Sigmoid colon (tissue), 7 donors: ENCODE data around the gene SLC39A12. TPM values are rescaled to one million over a fixed set of nuclear protein-coding genes. Genes with fewer than 3 reads are reported as not detected.
A peak's percentile ranks its signal among the peaks of the same experiment; 100 is the strongest.

ENCODE experiments used
- DNase-seq: peaks from one replicate; pipeline ENCODE4 v3.0.0-alpha.2; 2019
- H3K27ac ChIP-seq, 4 donors: fragments of 200-600 bp; sonication (generic); one replicate each; pipeline ENCODE4 v1.5.1; 2016 to 2019; ENCODE audit warnings: mild to moderate bottlenecking in 1 of 4
- H3K27me3 ChIP-seq, 3 donors: fragments of 200-600 bp; sonication (generic); one replicate each; pipeline ENCODE4 v1.5.1; 2019; ENCODE audit warnings: mild to moderate bottlenecking in 1 of 3
- H3K36me3 ChIP-seq, 4 donors: fragments of 200-600 bp; sonication (generic); one replicate each; pipeline ENCODE4 v1.5.1; 2016 to 2019
- H3K4me1 ChIP-seq, 4 donors: fragments of 200-600 bp; sonication (generic); one replicate each; pipeline ENCODE4 v1.5.1; 2017 to 2019
- H3K4me3 ChIP-seq, 4 donors: fragments of 200-600 bp; sonication (generic); one replicate each; pipeline ENCODE4 v1.5.1; 2017 to 2019; ENCODE audit warnings: mild to moderate bottlenecking in 2 of 4, moderate library complexity in 1 of 4
- H3K9me3 ChIP-seq, 4 donors: fragments of 200-600 bp in 3 of 4; sonication (generic) in 3 of 4; one replicate each; pipeline versions ENCODE4 v1.5.1 to v1.6.1; 2013 to 2019
- CTCF ChIP-seq, 4 experiments: fragments of 450-650 bp in 3 of 4; fragments of 200-600 bp in 1 of 4; IDR thresholded peaks; one replicate each; pipeline ENCODE4 v1.5.1; 2016 to 2019; ENCODE audit warnings: antibody characterized with exemption in 4 of 4, mild to moderate bottlenecking in 3 of 4, moderate library complexity in 2 of 4
- EP300 ChIP-seq, 4 donors: sonication (generic); formaldehyde crosslinking; IDR thresholded peaks; one replicate each; pipeline ENCODE4 v1.6.1; 2017; ENCODE audit warnings: antibody characterized with exemption in 4 of 4
- POLR2A ChIP-seq, 2 donors: fragments of 450-650 bp; IDR thresholded peaks; one replicate each; pipeline ENCODE4 v1.6.1; 2016; ENCODE audit warnings: antibody characterized with exemption in 2 of 2, mild to moderate bottlenecking in 2 of 2, moderate library complexity in 2 of 2
- POLR2AphosphoS5 ChIP-seq, 4 donors: sonication (generic); formaldehyde crosslinking; IDR thresholded peaks; one replicate each; pipeline ENCODE4 v1.6.1; 2017; ENCODE audit warnings: antibody characterized with exemption in 4 of 4
- WGBS, 2 donors: extraction: QIAGEN DNeasy Blood & Tissue Kit; methylation state at CpG; one replicate each; pipeline ENCODE4 v1.1.7; 2013; 5-methylcytosine and 5-hydroxymethylcytosine counted together
- intact Hi-C: fragments of 100-400 bp; cut with DNase I; formaldehyde crosslinking; loops from one replicate; pipeline ENCODE4 v1.15.1; 2023
- polyA plus RNA-seq, 3 donors: library from polyadenylated mRNA; stranded (reverse); fragments of 200-250 nt; gene quantifications; one replicate each; pipeline ENCODE4 v1.2.3, GENCODE V29; 2013
- total RNA-seq, 4 donors: library from RNA; depleted of rRNA; stranded (reverse); fragments of >200 nt; gene quantifications; one replicate each; pipeline ENCODE4 v1.1.0, GENCODE V29; 2016
- donor health status: healthy with polysubstance abuse.
- donor health status: Bipolar disorder and iron deficiency.
- donor health status: healthy.

Gene SLC39A12
- total and polyA plus RNA-seq, 7 donors, result 0.14 to 0.16 TPM; not detected in 5

DNA sequence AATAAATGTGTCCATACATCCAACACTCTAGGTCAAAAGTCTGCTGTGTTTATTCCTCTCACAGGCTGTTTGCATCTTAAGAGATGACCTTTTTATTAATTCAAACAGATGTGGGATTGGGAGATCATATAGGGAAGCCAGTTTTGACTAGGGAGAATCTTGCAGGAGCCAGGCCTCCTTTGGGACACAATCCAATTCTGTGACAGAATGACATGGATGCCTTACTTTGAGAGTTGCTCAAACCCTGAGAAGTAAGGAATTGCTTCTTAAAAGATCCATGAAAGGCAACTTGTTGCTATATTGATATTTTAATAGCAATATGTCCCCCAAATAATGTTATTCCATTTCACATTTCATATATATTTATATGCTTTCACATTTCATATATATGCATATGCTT lies 135.0 kb downstream of the SLC39A12 start:
- no peak overlapping the region for H3K4me3 ChIP-seq
- H3K36me3 ChIP-seq, result no peaks in the 10 kb centered on the region
- TF ChIP-seq POLR2AphosphoS5 (IDR thresholded peaks at IDR 0.05), result no peak
- TF ChIP-seq CTCF (IDR thresholded peaks at IDR 0.05), result no peak
- no peak for TF ChIP-seq EP300 (IDR thresholded peaks at IDR 0.05)
- no peak for TF ChIP-seq POLR2A (IDR thresholded peaks at IDR 0.05)
- no peak for DNase-seq
- no peaks in the 10 kb centered on the region for H3K9me3 ChIP-seq
- peaks cover 0 to 30% (median 26%) of the 10 kb centered on the region in 4 donors for H3K4me1 ChIP-seq
- H3K27ac ChIP-seq, result peak overlapping the region; percentile 59 to 72 (median 66)
- intact Hi-C loops, result no loop called here
- H3K27me3 ChIP-seq, result no peaks in the 10 kb centered on the region

DNA sequence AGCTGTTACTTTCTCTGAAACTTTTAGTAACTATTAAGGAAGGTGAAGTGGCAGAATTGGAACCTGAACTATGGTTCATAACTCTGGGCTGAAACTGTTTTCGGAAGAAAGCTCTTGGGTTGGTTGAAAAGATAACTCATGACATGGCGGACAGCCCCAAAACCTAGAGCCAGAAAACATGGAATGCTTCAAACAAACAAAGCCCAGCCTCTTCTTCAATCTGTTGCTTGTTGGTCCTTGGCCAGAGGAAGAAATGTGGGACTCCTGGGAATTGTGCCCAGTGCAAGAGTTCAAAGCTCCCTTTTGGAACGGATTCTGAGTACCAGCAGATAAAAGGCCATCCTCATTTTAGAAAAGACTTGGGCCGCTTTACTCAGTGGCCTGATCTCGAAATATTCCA lies 135.6 kb downstream of the SLC39A12 start:
- H3K27me3 ChIP-seq, result no peaks in the 10 kb centered on the region
- no peaks in the 10 kb centered on the region for H3K9me3 ChIP-seq

More for the DNA sequence above, 135.6 kb downstream of the SLC39A12 start:
- Histone ChIP-seq H3K36me3 (no peaks in the 10 kb centered on the region), H3K4me3 (no peak overlapping the region), H3K27ac (peak overlapping the region; percentile 59 to 72 (median 66)), H3K4me1 (peaks cover 0 to 30% (median 26%) of the 10 kb centered on the region in 4 donors)
- peak; percentile 79 for DNase-seq
- intact Hi-C loops, result no loop called here
- TF ChIP-seq POLR2AphosphoS5 (IDR thresholded peaks at IDR 0.05), result peak; percentile 41 to 76 (median 68)
- no peak for TF ChIP-seq EP300 (IDR thresholded peaks at IDR 0.05)
- WGBS, 2 donors, result 79 to 83% methylated on average over 5 of the region's 5 CpGs

Other genes starting within 250 kb of the SLC39A12 start
- gene TMEM236, start 199.7 kb upstream of the SLC39A12 start, total RNA-seq, result 1 to 10 TPM in 2 of 4 donors, under 1 TPM in 2; 0.28 to 1.8 (median 1.00) TPM
- 10 to 100 TPM in 1 of 3 donors, 1 to 10 TPM in 2; 2.4 to 10.5 (median 4.9) TPM for gene TMEM236, start 199.7 kb upstream of the SLC39A12 start, polyA plus RNA-seq
- gene MRC1, start 142.6 kb upstream of the SLC39A12 start, total RNA-seq, result 10 to 100 TPM; 18.8 to 71.7 (median 44.4) TPM
- 10 to 100 TPM in 1 of 3 donors, 1 to 10 TPM in 2; 5.4 to 28.0 (median 8.8) TPM for gene MRC1, start 142.6 kb upstream of the SLC39A12 start, polyA plus RNA-seq
- gene CACNB2, start 188.5 kb downstream of the SLC39A12 start, total RNA-seq, result 10 to 100 TPM; 36.0 to 85.3 (median 66.8) TPM
- gene CACNB2, start 188.5 kb downstream of the SLC39A12 start, polyA plus RNA-seq, result 1 to 10 TPM; 1.2 to 4.7 (median 2.4) TPM